HEK293T (cell line): ENCODE data around the gene PRDM16.
"Not testable (repeated sequence)": the region's sequence is repeated elsewhere in the genome, so short reads cannot be mapped to it uniquely, and the experiment has no call there.

Source experiments
- CTCF ChIA-PET: fragments of 350-600 bp; formaldehyde crosslinking; extraction: SDS; loops from one replicate; lab custom pipeline; 2021; ENCODE audit warnings: antibody characterized with exemption, inconsistent platforms; lab: Yijun Ruan, JAX
- POLR2A ChIA-PET: fragments of 350-600 bp; formaldehyde crosslinking; extraction: SDS; loops from one replicate; lab custom pipeline; 2020; ENCODE audit warnings: antibody characterized with exemption, inconsistent platforms; lab: Yijun Ruan, JAX
- DNase-seq: peaks from one replicate; pipeline ENCODE4 v3.0.0; 2012; ENCODE audit warnings: mixed read lengths; ENCODE audit errors: extremely low spot score
- ARNT ChIP-seq: fragments of 450-650 bp; IDR thresholded peaks from 2 replicates; pipeline ENCODE4 v1.6.1; 2017; ENCODE audit warnings: mild to moderate bottlenecking
- BHLHE40 ChIP-seq: fragments of 450-650 bp; IDR thresholded peaks from 2 replicates; pipeline ENCODE4 v1.6.1; 2016; ENCODE audit warnings: mild to moderate bottlenecking, moderate library complexity, borderline replicate concordance
- CTBP1 ChIP-seq: fragments of 450-650 bp; IDR thresholded peaks from 2 replicates; pipeline ENCODE4 v1.6.1; 2016; ENCODE audit warnings: borderline replicate concordance
- ELF4 ChIP-seq: fragments of 450-650 bp; IDR thresholded peaks from 2 replicates; pipeline ENCODE4 v1.6.1; 2017; ENCODE audit warnings: antibody characterized with exemption
- FOXA1 ChIP-seq: fragments of 450-650 bp; IDR thresholded peaks from 2 replicates; pipeline ENCODE4 v1.6.1; 2016; ENCODE audit warnings: mild to moderate bottlenecking
- FOXK2 ChIP-seq: fragments of 450-650 bp; IDR thresholded peaks from 2 replicates; pipeline ENCODE4 v1.6.1; 2016; ENCODE audit warnings: mild to moderate bottlenecking
- FOXM1 ChIP-seq: fragments of 450-650 bp; IDR thresholded peaks from 2 replicates; pipeline ENCODE4 v1.6.1; 2017; ENCODE audit warnings: mild to moderate bottlenecking, borderline replicate concordance
- HDGF ChIP-seq: fragments of 450-650 bp; IDR thresholded peaks from 2 replicates; pipeline ENCODE4 v1.6.1; 2017; ENCODE audit warnings: antibody characterized with exemption, borderline replicate concordance
- L3MBTL2 ChIP-seq: fragments of 450-650 bp; conservative IDR thresholded peaks from 2 replicates; pipeline ENCODE4 v1.6.1; 2016; ENCODE audit warnings: mild to moderate bottlenecking
- LEF1 ChIP-seq: fragments of 450-650 bp; IDR thresholded peaks from 2 replicates; pipeline ENCODE4 v1.6.1; 2017; ENCODE audit warnings: mild to moderate bottlenecking, borderline replicate concordance
- NFRKB ChIP-seq: fragments of 450-650 bp; IDR thresholded peaks from 2 replicates; pipeline ENCODE4 v1.6.1; 2016; ENCODE audit warnings: mild to moderate bottlenecking, moderate library complexity
- SP1 ChIP-seq: fragments of 450-650 bp; IDR thresholded peaks from 2 replicates; pipeline ENCODE4 v1.6.1; 2017
- SUZ12 ChIP-seq: fragments of 450-650 bp; IDR thresholded peaks from 2 replicates; pipeline ENCODE4 v1.6.1; 2016; ENCODE audit warnings: mild to moderate bottlenecking
- TARDBP ChIP-seq: fragments of 450-650 bp; IDR thresholded peaks from 2 replicates; pipeline ENCODE4 v1.6.1; 2016
- ZNF384 ChIP-seq: fragments of 450-650 bp; IDR thresholded peaks from 2 replicates; pipeline ENCODE4 v1.6.1; 2016
- TF ChIP-seq, protein P1 (sequence below): fragments of 450-650 bp; IDR thresholded peaks from 2 replicates; pipeline ENCODE4 v1.6.1; 2016

Gene PRDM16

DNA sequence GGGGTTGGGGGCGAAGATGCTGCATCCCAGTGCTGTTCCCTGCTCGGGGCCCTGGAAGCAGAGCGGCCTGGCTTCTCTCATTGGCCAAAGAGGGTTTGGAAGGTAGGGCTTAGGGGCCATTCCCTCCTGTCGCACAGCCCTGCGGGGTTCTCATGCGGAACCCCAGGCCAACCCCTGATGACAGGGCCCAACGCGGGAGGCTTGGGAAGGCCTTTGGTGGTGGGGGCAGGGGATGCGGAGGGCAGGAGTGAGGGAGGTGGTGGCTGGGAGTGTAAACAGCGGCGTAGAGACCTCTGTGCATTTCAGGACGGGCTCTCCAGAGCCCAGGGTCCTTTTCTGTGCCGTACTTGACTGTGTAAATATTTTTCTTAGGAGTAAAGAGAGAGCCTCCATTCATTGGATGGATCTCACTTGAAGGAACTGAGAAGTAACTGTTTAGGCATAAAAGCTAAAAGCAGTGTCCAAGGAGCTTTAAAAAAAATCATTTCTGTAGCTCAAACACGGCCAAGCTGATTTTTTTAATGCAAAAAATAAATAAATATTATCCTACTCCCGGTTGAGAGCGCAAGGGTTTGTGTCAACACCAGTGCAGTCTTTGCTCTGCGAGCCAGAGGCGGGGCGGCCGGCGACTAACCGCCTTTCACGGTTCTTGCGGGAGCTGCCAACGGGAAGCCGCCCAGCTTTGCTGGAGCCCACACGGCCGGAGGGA, 169.1 kb downstream of the PRDM16 start:
- CTCF ChIA-PET: no interaction called here

DNA sequence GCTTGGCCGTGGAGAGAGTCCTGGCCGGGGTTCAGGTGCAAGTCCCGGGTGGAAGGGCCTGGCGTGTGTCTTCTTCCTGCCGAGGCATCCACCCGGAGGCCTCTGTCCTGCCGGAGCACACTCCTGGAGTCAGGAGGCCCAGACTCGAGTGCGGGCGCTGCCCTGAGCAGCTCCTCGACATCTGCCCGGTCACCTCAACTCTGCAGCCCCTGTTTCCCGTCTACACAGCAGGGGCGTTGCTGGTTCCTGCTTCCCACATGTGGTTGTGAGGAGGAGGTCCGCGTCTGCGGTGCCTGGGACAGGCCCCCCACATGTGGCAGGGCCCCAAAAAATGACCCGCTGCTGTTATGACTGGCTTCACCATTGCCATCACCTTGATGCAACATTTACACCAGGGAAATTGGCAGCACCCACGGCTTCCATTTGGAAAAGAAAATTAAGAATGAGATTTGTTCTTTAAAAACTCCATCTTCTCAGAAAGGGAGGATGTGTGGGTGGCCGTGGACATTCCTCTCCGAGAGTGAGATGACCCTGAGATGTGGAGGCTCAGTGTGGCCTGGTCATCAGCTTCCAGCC, 169.8 kb downstream of the PRDM16 start:
- no peak for TF ChIP-seq ZNF384
- no peak for TF ChIP-seq SUZ12
- ChIA-PET CTCF (no interaction called here), POLR2A (no interaction called here)
- no peak for DNase-seq

More for the DNA sequence above, 169.1 kb downstream of the PRDM16 start:
- DNase-seq: no peak
- TF ChIP-seq HDGF (no peak), ELF4 (no peak), CTBP1 (no peak), FOXA1 (no peak), FOXK2 (no peak), FOXM1 (no peak), SP1 (no peak), NFRKB (no peak), TARDBP (no peak), SUZ12 (no peak), L3MBTL2 (no peak), ARNT (no peak), ZNF384 (no peak), BHLHE40 (no peak), LEF1 (no peak)
- TF ChIP-seq, protein P1, sequence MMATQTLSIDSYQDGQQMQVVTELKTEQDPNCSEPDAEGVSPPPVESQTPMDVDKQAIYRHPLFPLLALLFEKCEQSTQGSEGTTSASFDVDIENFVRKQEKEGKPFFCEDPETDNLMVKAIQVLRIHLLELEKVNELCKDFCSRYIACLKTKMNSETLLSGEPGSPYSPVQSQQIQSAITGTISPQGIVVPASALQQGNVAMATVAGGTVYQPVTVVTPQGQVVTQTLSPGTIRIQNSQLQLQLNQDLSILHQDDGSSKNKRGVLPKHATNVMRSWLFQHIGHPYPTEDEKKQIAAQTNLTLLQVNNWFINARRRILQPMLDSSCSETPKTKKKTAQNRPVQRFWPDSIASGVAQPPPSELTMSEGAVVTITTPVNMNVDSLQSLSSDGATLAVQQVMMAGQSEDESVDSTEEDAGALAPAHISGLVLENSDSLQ: no peak
- POLR2A ChIA-PET: no interaction called here

DNA sequence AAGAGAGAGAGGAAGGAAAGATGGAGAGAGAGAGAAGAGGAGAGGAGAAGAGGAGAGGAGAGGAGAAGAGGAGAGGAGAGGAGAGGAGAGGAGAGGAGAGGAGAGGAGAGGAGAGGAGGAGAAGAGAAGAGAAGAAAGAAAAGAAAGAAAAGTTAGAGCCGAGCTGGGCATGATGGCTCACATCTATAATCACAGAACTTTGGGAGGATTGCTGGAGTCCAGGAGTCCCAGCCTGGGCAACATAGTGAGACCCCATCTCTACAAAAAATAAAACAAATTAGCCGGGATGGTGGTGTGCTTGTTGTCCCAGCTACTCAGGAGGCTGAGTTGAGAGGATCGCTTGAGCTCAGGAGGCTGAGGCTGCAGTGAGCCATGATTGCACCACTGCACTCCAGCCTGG, 171.0 kb downstream of the PRDM16 start:
- CTCF ChIA-PET, DNase-seq, POLR2A ChIA-PET: not testable (repeated sequence)

DNA sequence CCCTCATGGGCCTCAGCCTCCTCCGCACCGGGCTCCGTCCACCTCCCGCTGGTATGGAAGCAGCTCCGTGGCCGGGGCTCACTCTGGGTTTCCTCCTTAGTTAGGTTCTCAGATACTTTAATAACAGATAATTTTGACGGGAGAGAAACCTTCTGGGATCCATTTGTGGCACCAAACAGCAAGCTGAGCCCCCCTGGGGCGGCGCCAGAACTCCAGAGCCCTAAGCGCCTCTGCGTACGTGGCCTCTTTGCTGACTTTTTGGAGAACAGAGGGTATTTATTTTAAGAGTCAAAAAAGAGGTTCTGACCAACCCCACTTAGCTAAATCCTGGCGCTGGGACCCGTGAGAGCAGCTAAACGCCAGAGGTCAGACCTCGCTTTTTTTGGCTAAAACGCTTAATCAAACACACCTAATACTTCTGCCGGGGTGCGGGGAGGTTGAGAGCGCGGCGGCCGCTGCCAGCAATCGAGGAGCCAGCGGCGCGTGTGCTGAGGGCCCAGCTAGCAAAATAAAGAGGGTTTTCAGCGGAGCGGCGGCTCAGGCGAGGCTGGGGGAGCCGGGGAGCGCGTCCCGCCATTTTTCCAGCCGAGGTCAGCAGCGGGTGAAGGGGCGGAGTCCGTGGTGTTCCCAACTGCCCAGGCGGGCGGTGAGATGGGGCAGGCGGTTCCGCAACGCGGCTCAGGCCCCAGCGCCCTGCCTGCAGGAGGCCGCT, 171.7 kb downstream of the PRDM16 start:
- POLR2A ChIA-PET: no interaction called here
- TF ChIP-seq SP1 (no peak), SUZ12 (no peak), L3MBTL2 (no peak), TARDBP (no peak), ARNT (no peak), FOXK2 (no peak), HDGF (no peak), FOXA1 (no peak), NFRKB (no peak), ZNF384 (no peak), CTBP1 (no peak), BHLHE40 (no peak), LEF1 (no peak), ELF4 (no peak), FOXM1 (no peak)
- TF ChIP-seq, protein P1: no peak
- CTCF ChIA-PET: interaction anchor here (0.5 kb wide), 1 partner anchor 61 kb away, joined by 4 read pairs; no protein-coding TSS in a partner anchor
- DNase-seq: no peak

DNA sequence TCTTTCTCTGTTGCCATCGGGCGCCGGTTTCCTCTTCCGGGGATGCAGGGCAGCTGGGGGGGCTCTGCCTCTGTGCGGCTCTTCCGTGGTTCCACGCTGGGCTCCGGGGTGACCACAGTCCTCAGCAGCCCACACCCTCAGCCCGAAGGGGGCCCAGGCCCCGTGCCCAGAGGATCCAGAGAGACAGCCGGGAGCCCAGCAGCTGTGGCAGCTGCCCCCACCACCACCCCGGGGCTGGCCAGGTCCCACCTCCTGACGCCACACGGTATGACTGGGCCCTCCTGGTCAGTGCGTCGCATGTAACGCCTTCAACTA, 172.2 kb downstream of the PRDM16 start:
- CTCF ChIA-PET: interaction anchor here (0.5 kb wide), 1 partner anchor 60 kb away, joined by 4 read pairs; no protein-coding TSS in a partner anchor

DNA sequence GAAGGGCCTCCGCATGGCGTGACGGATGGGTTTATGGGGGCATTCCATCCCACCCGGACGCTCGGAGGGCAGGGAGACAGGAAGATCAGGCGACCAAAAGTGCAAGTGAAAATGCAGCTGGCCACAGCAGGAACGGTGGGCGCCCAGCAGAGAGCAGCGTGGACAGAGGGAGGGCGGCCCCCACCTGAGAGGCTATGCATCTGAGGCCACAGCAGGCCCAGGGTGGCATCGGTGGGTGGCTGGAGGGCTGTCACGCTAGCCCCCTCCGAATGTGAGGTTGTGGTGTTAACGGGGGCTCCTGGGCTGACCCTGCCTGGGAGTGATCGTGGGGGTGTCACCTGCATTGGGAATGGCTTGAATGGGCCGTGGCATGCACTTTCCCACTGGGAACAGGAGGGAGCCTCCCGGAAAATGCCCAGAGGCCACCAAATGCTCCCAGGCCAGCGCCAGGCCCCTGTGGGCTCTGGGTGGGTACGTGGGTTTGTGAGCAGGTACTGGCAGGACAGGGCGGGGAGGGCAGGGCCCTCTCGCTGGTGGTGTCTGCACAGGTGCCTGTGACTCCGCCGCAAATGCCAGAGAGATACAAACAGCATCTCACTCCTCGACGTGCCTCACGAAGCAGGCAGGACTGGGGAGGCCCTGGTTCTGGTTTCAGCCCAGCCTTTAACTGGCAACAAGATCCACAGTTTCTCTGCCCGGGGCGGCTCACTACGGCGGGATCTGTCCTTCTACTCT, 172.8 kb downstream of the PRDM16 start:
- no peak for DNase-seq
- ChIA-PET CTCF (no interaction called here), POLR2A (no interaction called here)
- no peak for TF ChIP-seq NFRKB
- TF ChIP-seq SP1: no peak
- no peak for TF ChIP-seq HDGF
- TF ChIP-seq FOXK2: no peak
- TF ChIP-seq ELF4: no peak

More for the DNA sequence above, 172.2 kb downstream of the PRDM16 start:
- POLR2A ChIA-PET: no interaction called here
- no peak for DNase-seq
- TF ChIP-seq HDGF (no peak), SP1 (no peak), ARNT (no peak), ELF4 (no peak)
